Stimulated activated CD4-positive, alpha-beta T cell treated with anti-CD3 and anti-CD28 coated beads, Interleukin-2, amount 100 ng/mL, for 4 hours (primary cell): ENCODE measurements around the gene PLP1.

Source experiments
- DNase-seq: peaks from one replicate; pipeline ENCODE4 v3.0.0-alpha.2; 2020; ENCODE audit warnings: low read depth

PLP1 gene

GRCh38 chrX:103830848-103831247, 54.2 kb downstream of the PLP1 start:
- DNase-seq, result no peak

- no peak for DNase-seq
Observed at GRCh38 chrX:103831342-103831802, 54.7 kb downstream of the PLP1 start.

- DNase-seq, result peak; percentile 56
Observed at GRCh38 chrX:103831803-103832544, 55.3 kb downstream of the PLP1 start, which contains the start of gene RAB9B. TSS of gene RAB9B (minus strand) at chrX:103832257. CDS start at chrX:103825784, 6,473 bp downstream.

GRCh38 chrX:103839404-103839803, 62.8 kb downstream of the PLP1 start:
- DNase-seq, result no peak
